HepG2 (cell line): ENCODE measurements around the gene SCUBE2. TPM values are rescaled to one million over a fixed set of nuclear protein-coding genes. Genes with fewer than 3 reads are reported as not detected.

Source experiments
- ATAC-seq: fragments of 200-7000 bp; cut with Tn5 transposase; 3 replicates; pipeline ENCODE4 v1.9.1; 2020; ENCODE audit warnings: mild to moderate bottlenecking, moderate library complexity
- BruUV-seq: library from RNA; stranded (reverse); fragments of 400-500 nt; replicated peaks from 2 replicates; lab custom pipeline; 2021; lab: Mats Ljungman, UMichigan
- CTCF ChIA-PET: fragments of 300-600 bp; formaldehyde crosslinking; extraction: SDS; loops from one replicate; lab custom pipeline; 2021; ENCODE audit warnings: low total read pairs, inconsistent platforms, low intra/inter-chr PET ratio; lab: Yijun Ruan, JAX
- POLR2A ChIA-PET: fragments of 350-600 bp; sonication (Branson Sonifier 250); formaldehyde crosslinking; loops from one replicate; lab custom pipeline; 2020; ENCODE audit warnings: antibody characterized with exemption, inconsistent platforms; lab: Yijun Ruan, JAX
- DNase-seq: peaks from one replicate; pipeline ENCODE4 v3.0.0-alpha.2; 2015; ENCODE audit warnings: low spot score
- FAIRE-seq: peaks from 3 replicates; lab custom pipeline; 2011; peaks lifted over from hg19 to GRCh38; lab: Jason Lieb, UNC
- H2AFZ ChIP-seq: one replicate; pipeline ENCODE4 v1.6.1; 2011; ENCODE audit warnings: low read length, inconsistent platforms
- H3K27ac ChIP-seq: fragments of 300-600 bp; 3 replicates; pipeline ENCODE4 v1.8.0; 2011; ENCODE audit warnings: mixed run types, mild to moderate bottlenecking, mixed read lengths, low read length, inconsistent platforms; ENCODE audit not compliant: insufficient read depth; ENCODE audit errors: extremely low read length
- H3K27me3 ChIP-seq, 2 experiments: fragments of 200-600 bp in 1 of 2; 2 replicates in 1 of 2; 3 replicates in 1 of 2; pipeline versions ENCODE4 v1.6.0 to v1.8.0; 2011; ENCODE audit warnings: low read length in 2 of 2, mild to moderate bottlenecking in 2 of 2, moderate library complexity in 2 of 2, inconsistent platforms in 1 of 2; ENCODE audit not compliant: insufficient read depth in 2 of 2, control insufficient read depth in 1 of 2
- H3K36me3 ChIP-seq, 2 experiments: fragments of 200-600 bp in 1 of 2; replicated peaks in 1 of 2; 2 replicates in 1 of 2; 3 replicates in 1 of 2; pipeline versions ENCODE4 v1.5.1 to v1.8.0; 2011; ENCODE audit warnings: low read length in 2 of 2, inconsistent platforms in 1 of 2; ENCODE audit not compliant: insufficient read depth in 2 of 2, control insufficient read depth in 1 of 2
- H3K4me1 ChIP-seq: 2 replicates; pipeline ENCODE4 v1.5.1; 2012; ENCODE audit warnings: low read length, inconsistent platforms; ENCODE audit not compliant: insufficient read depth
- H3K4me2 ChIP-seq: 2 replicates; pipeline ENCODE4 v1.6.0; 2011; ENCODE audit warnings: low read depth, low read length, inconsistent platforms
- H3K4me3 ChIP-seq, 3 experiments: fragments of 200-600 bp in 1 of 3; sonication (generic), shearing (Covaris generic) in 1 of 3; replicated peaks in 1 of 3; 2 replicates each; pipeline ENCODE4 v1.5.1; 2011 to 2016; ENCODE audit warnings: low read length in 3 of 3, inconsistent platforms in 2 of 3, low read depth in 2 of 3, mild to moderate bottlenecking in 2 of 3, control low read depth in 1 of 3, mixed read lengths in 1 of 3; ENCODE audit not compliant: insufficient read depth in 1 of 3
- H3K79me2 ChIP-seq: one replicate; pipeline ENCODE4 v1.6.1; 2011; ENCODE audit warnings: low read length, inconsistent platforms; ENCODE audit not compliant: insufficient read depth
- H3K9ac ChIP-seq: 2 replicates; pipeline ENCODE4 v1.6.0; 2011; ENCODE audit warnings: mild to moderate bottlenecking, low read depth, low read length, inconsistent platforms; ENCODE audit not compliant: insufficient read depth
- H3K9me3 ChIP-seq: 2 replicates; pipeline ENCODE4 v1.5.1; 2012; ENCODE audit warnings: mild to moderate bottlenecking, low read length
- H4K20me1 ChIP-seq: 2 replicates; pipeline ENCODE4 v1.6.0; 2011; ENCODE audit warnings: inconsistent platforms, mild to moderate bottlenecking, low read length, moderate library complexity; ENCODE audit not compliant: insufficient read depth
- BATF2 ChIP-seq: sonication (generic); formaldehyde crosslinking; IDR thresholded peaks from 2 replicates; pipeline ENCODE4 v1.8.0; 2022; ENCODE audit warnings: mild to moderate bottlenecking, missing genetic modification reagents, moderate library complexity
- DR1 ChIP-seq: sonication (generic); formaldehyde crosslinking; IDR thresholded peaks from 2 replicates; pipeline ENCODE4 v1.8.0; 2021; ENCODE audit warnings: mild to moderate bottlenecking, missing genetic modification reagents, inconsistent platforms
- KDM2A ChIP-seq: sonication (generic); formaldehyde crosslinking; IDR thresholded peaks from 2 replicates; pipeline ENCODE4 v1.4.0; 2020; ENCODE audit warnings: low read depth, missing genetic modification reagents, borderline replicate concordance
- MAZ ChIP-seq, 2 experiments: sonication (generic) in 1 of 2; formaldehyde crosslinking in 1 of 2; IDR thresholded peaks; 2 replicates each; pipeline versions ENCODE4 v1.5.0 to v1.6.1; 2012 to 2020; ENCODE audit warnings: low read depth in 2 of 2, mild to moderate bottlenecking in 2 of 2, borderline replicate concordance in 1 of 2, improper control_type of control experiment in 1 of 2, low read length in 1 of 2, missing genetic modification reagents in 1 of 2, moderate library complexity in 1 of 2
- NR2C2 ChIP-seq: sonication (generic); formaldehyde crosslinking; IDR thresholded peaks from 2 replicates; pipeline ENCODE4 v1.4.0; 2020; ENCODE audit warnings: missing genetic modification reagents, mild to moderate bottlenecking, moderate library complexity, borderline replicate concordance
- RCOR2 ChIP-seq: IDR thresholded peaks from 2 replicates; pipeline ENCODE4 v1.6.1; 2016; ENCODE audit warnings: missing biosample characterization, missing genetic modification reagents
- SALL2 ChIP-seq: sonication (generic); formaldehyde crosslinking; IDR thresholded peaks from 2 replicates; pipeline ENCODE4 v1.8.1; 2023; ENCODE audit warnings: mild to moderate bottlenecking, missing genetic modification reagents, inconsistent platforms
- SETDB1 ChIP-seq: sonication (generic); formaldehyde crosslinking; IDR thresholded peaks from 2 replicates; pipeline ENCODE4 v1.5.1; 2020; ENCODE audit warnings: missing genetic modification reagents, mild to moderate bottlenecking, borderline replicate concordance
- SMARCC2 ChIP-seq: fragments of 450-650 bp; IDR thresholded peaks from 2 replicates; pipeline ENCODE4 v1.6.1; 2017; ENCODE audit warnings: antibody characterized with exemption, mild to moderate bottlenecking
- TAF15 ChIP-seq: fragments of 200-400 bp; formaldehyde crosslinking; IDR thresholded peaks from one replicate; pipeline ENCODE4 v1.6.1; 2018; ENCODE audit warnings: mild to moderate bottlenecking, low read depth, low read length; ENCODE audit not compliant: poor library complexity, severe bottlenecking
- THRA ChIP-seq: sonication (generic); formaldehyde crosslinking; IDR thresholded peaks from 2 replicates; pipeline ENCODE4 v1.4.0; 2020; ENCODE audit warnings: missing genetic modification reagents, borderline replicate concordance
- USF2 ChIP-seq, 2 experiments: sonication (generic) in 1 of 2; formaldehyde crosslinking in 1 of 2; IDR thresholded peaks; 2 replicates each; pipeline versions ENCODE4 v1.5.1 to v1.6.1; 2011 to 2020; ENCODE audit warnings: borderline replicate concordance in 1 of 2, low read depth in 1 of 2, low read length in 1 of 2, mild to moderate bottlenecking in 1 of 2, missing genetic modification reagents in 1 of 2, moderate library complexity in 1 of 2
- ZNF329 ChIP-seq: sonication (generic); formaldehyde crosslinking; IDR thresholded peaks from 2 replicates; pipeline ENCODE4 v1.9.0; 2021; ENCODE audit warnings: low read depth, mild to moderate bottlenecking, missing genetic modification reagents
- ZNF331 ChIP-seq: sonication (generic); formaldehyde crosslinking; IDR thresholded peaks from 2 replicates; pipeline ENCODE4 v1.4.0; 2020; ENCODE audit warnings: missing genetic modification reagents
- ZNF333 ChIP-seq: sonication (generic); formaldehyde crosslinking; IDR thresholded peaks from 2 replicates; pipeline ENCODE4 v1.4.0; 2020; ENCODE audit warnings: mild to moderate bottlenecking, missing genetic modification reagents, borderline replicate concordance
- ZNF513 ChIP-seq: sonication (generic); formaldehyde crosslinking; conservative IDR thresholded peaks from 2 replicates; pipeline ENCODE4 v1.5.0; 2020; ENCODE audit warnings: missing genetic modification reagents
- ZNF747 ChIP-seq: sonication (generic); formaldehyde crosslinking; IDR thresholded peaks from 2 replicates; pipeline ENCODE4 v1.8.1; 2023; ENCODE audit warnings: missing genetic modification reagents, mild to moderate bottlenecking, borderline replicate concordance
- WGBS: methylation state at CpG from one replicate; pipeline ENCODE4 v1.1.6; 2017; ENCODE audit warnings: low lambda C conversion rate; 5-methylcytosine and 5-hydroxymethylcytosine counted together
- in situ Hi-C: cut with HindIII; loops from 2 replicates; pipeline ENCODE4 v1.10.0; 2017; ENCODE audit warnings: low pct_unique_long_range_greater_than_20kb; ENCODE audit not compliant: extremely low pct_ligation_motif_present
- intact Hi-C: fragments of 100-400 bp; cut with micrococcal nuclease; formaldehyde crosslinking; loops from one replicate; pipeline ENCODE4 v1.10.0; 2022; ENCODE audit not compliant: unreplicated experiment
- polyA plus RNA-seq, 8 experiments: library from polyadenylated mRNA; depleted of rRNA in 3 of 8; stranded (reverse) in 7 of 8; unstranded in 1 of 8; fragments of >200 nt; fragmentation: Illumina TruSeq in 4 of 8; extraction: Trizol in 4 of 8; gene quantifications; 2 replicates each; pipeline versions ENCODE4 v1.2.1 to v1.2.3, GENCODE V29; 2011 to 2016; ENCODE audit warnings: low read depth in 4 of 8, missing spikeins in 1 of 8, mixed read lengths in 1 of 8; ENCODE audit not compliant: insufficient read depth in 1 of 8
- total RNA-seq, 5 experiments: library from RNA; depleted of rRNA; stranded (reverse); fragments of >200 nt; fragmentation: Illumina TruSeq; extraction: Trizol; gene quantifications; 2 replicates each; pipeline ENCODE4 v1.2.3, GENCODE V29; 2016; ENCODE audit warnings: low read depth in 1 of 5

Gene SCUBE2
- total and polyA plus RNA-seq, 2 of the 13 experiments (the other 11 are each of a cell fraction or from before 2014, with no cell fraction given): 0.09 TPM; not detected in 1

DNA sequence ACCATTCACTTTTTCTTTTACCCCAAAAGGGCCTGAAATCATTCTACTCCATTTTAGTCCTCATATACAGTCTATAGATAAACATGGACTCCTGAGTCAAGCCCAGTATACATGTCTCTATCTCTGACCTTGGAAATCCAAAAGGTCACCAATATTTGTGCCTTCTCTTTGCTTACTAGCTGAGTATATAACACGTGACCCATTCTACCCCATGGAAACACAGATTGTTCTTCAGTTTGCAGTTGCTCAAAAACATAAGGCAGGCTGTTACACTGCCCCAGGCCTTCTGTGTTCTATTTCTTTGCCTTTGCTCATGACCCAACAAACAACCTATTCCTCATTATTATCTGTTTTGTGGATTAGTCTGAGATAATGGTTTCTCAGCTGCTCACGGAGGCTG, 93.4 kb downstream of the SCUBE2 start (continued):
- TF ChIP-seq USF2 (IDR thresholded peaks at IDR 0.05; ENCODE audit: low read depth, low read length) (peak; percentile 64), USF2 (CRISPR knock-in tag; IDR thresholded peaks at IDR 0.05; ENCODE audit: borderline replicate concordance) (peak; percentile 56; the same call in 1 of the 2 replicates), KDM2A (CRISPR knock-in tag) (no peak), ZNF513 (CRISPR knock-in tag) (no peak)

DNA sequence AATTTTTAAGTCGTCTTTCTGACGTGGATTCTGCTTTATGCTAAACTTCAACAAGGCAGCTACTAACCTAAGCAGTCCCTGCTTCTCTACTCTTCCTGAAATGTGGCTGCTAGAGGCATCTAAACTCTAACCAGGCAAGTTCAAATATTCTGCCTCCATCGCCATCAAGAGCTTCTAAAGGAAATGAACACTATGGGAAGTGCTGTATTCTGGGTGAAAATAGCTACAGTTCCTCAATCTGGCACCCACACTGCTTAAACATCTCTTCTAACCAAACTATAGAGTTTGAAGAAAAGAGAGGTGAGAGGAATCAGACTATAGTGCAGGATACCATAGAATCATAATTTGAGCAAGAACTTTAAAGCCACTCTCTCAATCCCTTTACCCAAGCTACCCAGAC, 93.9 kb downstream of the SCUBE2 start:
- Histone ChIP-seq H3K9ac (no peak overlapping the region), H3K79me2 (no peaks in the 10 kb centered on the region), H4K20me1 (no peaks in the 10 kb centered on the region), H3K9me3 (no peaks in the 10 kb centered on the region), H3K27me3 (peaks cover 0 to 9% of the 10 kb centered on the region in 2 experiments; a peak in 4 of 5 replicates), H3K27ac (no peak overlapping the region), H3K36me3 (no peaks in the 10 kb centered on the region), H3K4me2 (no peak overlapping the region), H3K4me1 (peaks cover 14% of the 10 kb centered on the region), H2AFZ (no peak overlapping the region), H3K4me3 (no peak overlapping the region)
- ATAC-seq (no peak), DNase-seq (no peak), FAIRE-seq (no peak)
- intact Hi-C loops: no loop called here
- CTCF ChIA-PET: no interaction called here
- BruUV-seq: no TSS peak
- WGBS: 43% methylated on average over 3 of the region's 3 CpGs
- POLR2A ChIA-PET: interaction anchor here (2.8 kb wide), 1 partner anchor 33 kb away, joined by 8 read pairs; no protein-coding TSS in a partner anchor
- in situ Hi-C loops: no loop called here
- TF ChIP-seq ZNF331: no peak
- no peak for TF ChIP-seq MAZ (IDR thresholded peaks at IDR 0.05; ENCODE audit: borderline replicate concordance, low read depth, low read length)
- no peak for TF ChIP-seq MAZ (CRISPR knock-in tag; IDR thresholded peaks at IDR 0.05; ENCODE audit: low read depth)
- no peak for TF ChIP-seq ZNF747 (CRISPR knock-in tag)
- TF ChIP-seq ZNF329 (CRISPR knock-in tag): no peak
- TF ChIP-seq SALL2 (CRISPR knock-in tag): no peak
- TF ChIP-seq NR2C2 (CRISPR knock-in tag): no peak
- TF ChIP-seq DR1 (CRISPR knock-in tag): no peak
- TF ChIP-seq RCOR2 (CRISPR knock-in tag): no peak
- no peak for TF ChIP-seq THRA (CRISPR knock-in tag)
- no peak for TF ChIP-seq BATF2 (CRISPR knock-in tag)
- TF ChIP-seq ZNF333 (CRISPR knock-in tag): no peak
- no peak for TF ChIP-seq TAF15
- no peak for TF ChIP-seq SETDB1 (CRISPR knock-in tag)
- no peak for TF ChIP-seq SMARCC2
